Stomach (tissue), 4 donors: ENCODE data around the gene ANKRD22.

Source experiments
- CTCF ChIP-seq, 7 experiments: fragments of 450-650 bp in 4 of 7; fragments of 200-600 bp in 3 of 7; sonication (generic) in 3 of 7; IDR thresholded peaks; one replicate each; pipeline ENCODE4 v1.5.1; 2016 to 2019; ENCODE audit warnings: antibody characterized with exemption in 7 of 7, control low read depth in 2 of 7, mild to moderate bottlenecking in 1 of 7
- EP300 ChIP-seq: sonication (generic); formaldehyde crosslinking; IDR thresholded peaks from one replicate; pipeline ENCODE4 v1.6.1; 2017; ENCODE audit warnings: antibody characterized with exemption
- POLR2A ChIP-seq, 4 donors: fragments of 450-650 bp; IDR thresholded peaks; one replicate each; pipeline ENCODE4 v1.6.1; 2016; ENCODE audit warnings: antibody characterized with exemption in 4 of 4, control low read depth in 2 of 4, mild to moderate bottlenecking in 1 of 4, moderate library complexity in 1 of 4
- POLR2AphosphoS5 ChIP-seq, 3 donors: sonication (generic); formaldehyde crosslinking; IDR thresholded peaks; one replicate each; pipeline ENCODE4 v1.6.1; 2016; ENCODE audit warnings: antibody characterized with exemption in 3 of 3

GRCh38 chr10:88870089-88870488 is 18.4 kb upstream of the ANKRD22 start:
- TF ChIP-seq CTCF (IDR thresholded peaks at IDR 0.05) (no peak), POLR2A (IDR thresholded peaks at IDR 0.05) (no peak), POLR2AphosphoS5 (IDR thresholded peaks at IDR 0.05) (no peak), EP300 (no peak)
